ENCODE data around the gene HLA-DQB2. TPM values are rescaled to one million over a fixed set of nuclear protein-coding genes. Genes with fewer than 3 reads are reported as not detected.
"Not testable (repeated sequence)": the region's sequence is repeated elsewhere in the genome, so short reads cannot be mapped to it uniquely, and the experiment has no call there.

Gene HLA-DQB2
- total RNA-seq, 1 donor from 2014 or later, result 0.67 TPM

- DNase-seq (ENCODE audit: low spot score); H3K27ac Mint-ChIP-seq; H3K4me1 Mint-ChIP-seq (ENCODE audit: low read depth); H3K9me3 Mint-ChIP-seq; H3K4me3 Mint-ChIP-seq; intact Hi-C loops (cut with micrococcal nuclease); H3K36me3 Mint-ChIP-seq (ENCODE audit: low read depth): not testable (repeated sequence)
- H3K27me3 Mint-ChIP-seq (ENCODE audit: insufficient read depth), result peaks cover 39% of the 10 kb centered on the region
Measured at GRCh38 chr6:32782923-32783322, 19.6 kb upstream of the HLA-DQB2 start.

GRCh38 chr6:32779036-32779435 is 15.7 kb upstream of the HLA-DQB2 start:
- Mint-ChIP-seq H3K4me1 (ENCODE audit: low read depth) (no peaks in the 10 kb centered on the region), H3K36me3 (ENCODE audit: low read depth) (no peaks in the 10 kb centered on the region), H3K4me3 (no peak overlapping the region), H3K9me3 (no peaks in the 10 kb centered on the region), H3K27me3 (ENCODE audit: insufficient read depth) (peaks cover 34% of the 10 kb centered on the region), H3K27ac (no peak overlapping the region)
- intact Hi-C loops (cut with micrococcal nuclease), result no loop called here
- DNase-seq (ENCODE audit: low spot score), result no peak

GRCh38 chr6:32775071-32775470 is 11.7 kb upstream of the HLA-DQB2 start:
- no peak for DNase-seq (ENCODE audit: low spot score)
- intact Hi-C loops (cut with micrococcal nuclease), result no loop called here
- Mint-ChIP-seq H3K9me3 (no peaks in the 10 kb centered on the region), H3K27me3 (ENCODE audit: insufficient read depth) (peaks cover 41% of the 10 kb centered on the region), H3K4me1 (ENCODE audit: low read depth) (no peaks in the 10 kb centered on the region), H3K27ac (no peak overlapping the region), H3K36me3 (ENCODE audit: low read depth) (no peaks in the 10 kb centered on the region), H3K4me3 (no peak overlapping the region)

- Mint-ChIP-seq H3K9me3 (no peaks in the 10 kb centered on the region), H3K27me3 (ENCODE audit: insufficient read depth) (peaks cover 45% of the 10 kb centered on the region), H3K36me3 (ENCODE audit: low read depth) (no peaks in the 10 kb centered on the region), H3K4me3 (no peak overlapping the region), H3K27ac (no peak overlapping the region), H3K4me1 (ENCODE audit: low read depth) (no peaks in the 10 kb centered on the region)
- intact Hi-C loops (cut with micrococcal nuclease), result no loop called here
- no peak for DNase-seq (ENCODE audit: low spot score)
Measured at GRCh38 chr6:32774426-32774825, 11.1 kb upstream of the HLA-DQB2 start.

GRCh38 chr6:32772656-32773055 is 9.3 kb upstream of the HLA-DQB2 start:
- Mint-ChIP-seq H3K4me3 (no peak overlapping the region), H3K27me3 (ENCODE audit: insufficient read depth) (peaks cover 55% of the 10 kb centered on the region), H3K36me3 (ENCODE audit: low read depth) (no peaks in the 10 kb centered on the region), H3K9me3 (no peaks in the 10 kb centered on the region), H3K4me1 (ENCODE audit: low read depth) (no peaks in the 10 kb centered on the region), H3K27ac (no peak overlapping the region)
- no peak for DNase-seq (ENCODE audit: low spot score)
- intact Hi-C loops (cut with micrococcal nuclease), result no loop called here

GRCh38 chr6:32764048-32764447 is 716 bp upstream of the HLA-DQB2 start:
- DNase-seq (ENCODE audit: low spot score), result no peak
- Mint-ChIP-seq H3K4me3 (no peak overlapping the region), H3K36me3 (ENCODE audit: low read depth) (no peaks in the 10 kb centered on the region), H3K27me3 (ENCODE audit: insufficient read depth) (peaks cover 22% of the 10 kb centered on the region), H3K27ac (no peak overlapping the region), H3K9me3 (no peaks in the 10 kb centered on the region), H3K4me1 (ENCODE audit: low read depth) (no peaks in the 10 kb centered on the region)
- intact Hi-C loops (cut with micrococcal nuclease), result no loop called here

GRCh38 chr6:32761548-32761947 is 1.8 kb downstream of the HLA-DQB2 start:
- no peak for DNase-seq (ENCODE audit: low spot score)
- Mint-ChIP-seq H3K27me3 (ENCODE audit: insufficient read depth) (peaks cover 13% of the 10 kb centered on the region), H3K4me1 (ENCODE audit: low read depth) (no peaks in the 10 kb centered on the region), H3K4me3 (no peak overlapping the region), H3K9me3 (no peaks in the 10 kb centered on the region), H3K27ac (no peak overlapping the region), H3K36me3 (ENCODE audit: low read depth) (no peaks in the 10 kb centered on the region)
- intact Hi-C loops (cut with micrococcal nuclease), result no loop called here

GRCh38 chr6:32761072-32761471 is 2.3 kb downstream of the HLA-DQB2 start:
- no peak overlapping the region for H3K27ac Mint-ChIP-seq
- no peaks in the 10 kb centered on the region for H3K36me3 Mint-ChIP-seq (ENCODE audit: low read depth)
- intact Hi-C loops (cut with micrococcal nuclease), result no loop called here
- H3K9me3 Mint-ChIP-seq, result no peaks in the 10 kb centered on the region
- DNase-seq (ENCODE audit: low spot score), result no peak
- H3K27me3 Mint-ChIP-seq (ENCODE audit: insufficient read depth), result peaks cover 13% of the 10 kb centered on the region
- H3K4me1 Mint-ChIP-seq (ENCODE audit: low read depth), result no peaks in the 10 kb centered on the region
- H3K4me3 Mint-ChIP-seq, result peak overlapping the region; percentile 19

GRCh38 chr6:32759669-32760068 is 3.7 kb downstream of the HLA-DQB2 start:
- intact Hi-C loops (cut with micrococcal nuclease), result no loop called here
- no peak for DNase-seq (ENCODE audit: low spot score)
- Mint-ChIP-seq H3K4me3 (no peak overlapping the region), H3K27ac (no peak overlapping the region), H3K4me1 (ENCODE audit: low read depth) (no peaks in the 10 kb centered on the region), H3K9me3 (no peaks in the 10 kb centered on the region), H3K36me3 (ENCODE audit: low read depth) (no peaks in the 10 kb centered on the region), H3K27me3 (ENCODE audit: insufficient read depth) (peaks cover 14% of the 10 kb centered on the region)

- Mint-ChIP-seq H3K36me3 (ENCODE audit: low read depth) (no peaks in the 10 kb centered on the region), H3K9me3 (no peaks in the 10 kb centered on the region), H3K27ac (no peak overlapping the region), H3K4me1 (ENCODE audit: low read depth) (no peaks in the 10 kb centered on the region), H3K27me3 (ENCODE audit: insufficient read depth) (peaks cover 26% of the 10 kb centered on the region), H3K4me3 (no peak overlapping the region)
- intact Hi-C loops (cut with micrococcal nuclease), result no loop called here
- no peak for DNase-seq (ENCODE audit: low spot score)
Measured at GRCh38 chr6:32752580-32752979, 10.8 kb downstream of the HLA-DQB2 start.

GRCh38 chr6:32745649-32746048 is 17.7 kb downstream of the HLA-DQB2 start:
- DNase-seq (ENCODE audit: low spot score); H3K27ac Mint-ChIP-seq; H3K9me3 Mint-ChIP-seq; intact Hi-C loops (cut with micrococcal nuclease); H3K4me3 Mint-ChIP-seq; H3K36me3 Mint-ChIP-seq (ENCODE audit: low read depth); H3K4me1 Mint-ChIP-seq (ENCODE audit: low read depth): not testable (repeated sequence)
- peaks cover 19% of the 10 kb centered on the region for H3K27me3 Mint-ChIP-seq (ENCODE audit: insufficient read depth)

- no peak for DNase-seq (ENCODE audit: low spot score)
- intact Hi-C loops (cut with micrococcal nuclease), result loop anchor here (5.0 kb wide), 1 partner anchor 107 kb away; the partner anchor contains the start of gene HLA-DQA1
- Mint-ChIP-seq H3K27ac (no peak overlapping the region), H3K4me1 (ENCODE audit: low read depth) (no peaks in the 10 kb centered on the region), H3K27me3 (ENCODE audit: insufficient read depth) (peaks cover 19% of the 10 kb centered on the region), H3K36me3 (ENCODE audit: low read depth) (no peaks in the 10 kb centered on the region), H3K9me3 (no peaks in the 10 kb centered on the region), H3K4me3 (no peak overlapping the region)
Measured at GRCh38 chr6:32744776-32745175, 18.6 kb downstream of the HLA-DQB2 start.

- no peaks in the 10 kb centered on the region for H3K9me3 Mint-ChIP-seq
- peaks cover 30% of the 10 kb centered on the region for H3K27me3 Mint-ChIP-seq (ENCODE audit: insufficient read depth)
- DNase-seq (ENCODE audit: low spot score), result no peak
- peaks cover 5% of the 10 kb centered on the region for H3K4me1 Mint-ChIP-seq (ENCODE audit: low read depth)
- H3K27ac Mint-ChIP-seq, result no peak overlapping the region
- intact Hi-C loops (cut with micrococcal nuclease), result loop anchor here (5.0 kb wide), 1 partner anchor 105 kb away; the partner anchor contains the start of gene HLA-DQA1
- no peak overlapping the region for H3K4me3 Mint-ChIP-seq
- no peaks in the 10 kb centered on the region for H3K36me3 Mint-ChIP-seq (ENCODE audit: low read depth)
Measured at GRCh38 chr6:32742374-32742773, 21.0 kb downstream of the HLA-DQB2 start.

Measured in activated T-helper 1 cell treated with anti-CD3 and anti-CD28 coated beads, Interleukin-12 subunit alpha, Interleukin-12 subunit beta, Interleukin-2, Interleukin-4 antibody, amounts not matched to agents 30 ng/mL and 10 ng/mL and 1 ng/mL, durations not matched to agents 14 hours and 24 hours and 36 hours (primary cell).